ENCODE data around the gene KRT31.

DNA sequence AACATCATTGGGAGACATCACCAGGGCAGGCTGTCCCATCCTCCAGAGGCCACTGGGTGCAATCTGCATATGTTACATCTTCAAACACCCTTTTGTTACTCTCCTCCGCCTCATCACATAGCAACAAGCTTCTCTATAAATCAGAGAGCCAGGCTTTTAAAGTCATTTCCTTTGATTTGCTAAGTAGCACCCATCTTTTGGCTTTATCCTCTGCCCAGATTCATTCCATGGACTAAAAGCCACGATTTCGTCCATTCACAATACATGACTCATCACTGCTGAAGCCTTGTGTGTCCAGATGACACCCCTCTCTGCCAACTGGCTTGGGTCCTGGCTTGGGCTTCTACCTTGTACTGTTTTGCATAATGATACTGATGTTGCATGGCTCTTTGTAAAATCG lies 45.3 kb upstream of the KRT31 start:
- TF ChIP-seq EP300 (IDR thresholded peaks at IDR 0.05), result no peak
- no peak for TF ChIP-seq HDAC2 (IDR thresholded peaks at IDR 0.05)

All from A549 (cell line).